Urinary bladder (tissue), 4 donors: ENCODE measurements around the gene GNPDA1. TPM values are rescaled to one million over a fixed set of nuclear protein-coding genes. Genes with fewer than 3 reads are reported as not detected.

Source experiments
- DNase-seq: peaks from one replicate; pipeline ENCODE4 v3.0.0-alpha.2; 2015; ENCODE audit errors: extremely low spot score
- H3K27ac ChIP-seq: one replicate; pipeline ENCODE4 v1.5.1; 2013; ENCODE audit warnings: low read depth, mild to moderate bottlenecking, moderate library complexity
- H3K36me3 ChIP-seq: one replicate; pipeline ENCODE4 v1.6.1; 2013; ENCODE audit warnings: mild to moderate bottlenecking, moderate library complexity; ENCODE audit not compliant: insufficient read depth
- H3K4me1 ChIP-seq: one replicate; pipeline ENCODE4 v1.6.1; 2013; ENCODE audit warnings: mild to moderate bottlenecking, moderate library complexity; ENCODE audit not compliant: insufficient read depth
- H3K4me3 ChIP-seq: one replicate; pipeline ENCODE4 v1.5.1; 2013; ENCODE audit warnings: low read depth, low read length
- WGBS: extraction: QIAGEN DNeasy Blood & Tissue Kit; methylation state at CpG from one replicate; pipeline ENCODE4 v1.1.7; 2013; 5-methylcytosine and 5-hydroxymethylcytosine counted together
- polyA plus RNA-seq: library from polyadenylated mRNA; stranded (reverse); fragments of 200-250 nt; gene quantifications from one replicate; pipeline ENCODE4 v1.2.3, GENCODE V29; 2013
- total RNA-seq: library from RNA; depleted of rRNA; stranded (reverse); fragments of >200 nt; gene quantifications from one replicate; pipeline ENCODE4 v1.2.3, GENCODE V29; 2014
- donor health status: healthy with polysubstance abuse.
- donor health status: healthy.

The GNPDA1 gene
- total and polyA plus RNA-seq, 2 donors: 30.9 to 33.8 TPM

- no peak for DNase-seq
- no peak overlapping the region for H3K4me3 ChIP-seq
- H3K4me1 ChIP-seq: no peaks in the 10 kb centered on the region
- whole genome bisulfite sequencing: 94% methylated on average over 3 of the region's 3 CpGs
- peaks cover 2% of the 10 kb centered on the region for H3K36me3 ChIP-seq
- no peak overlapping the region for H3K27ac ChIP-seq
Measured at GRCh38 chr5:141995656-141996055, 17.2 kb downstream of the GNPDA1 start.

GRCh38 chr5:141994511-141995136 lies 18.2 kb downstream of the GNPDA1 start:
- no peak for DNase-seq

GRCh38 chr5:141992349-141992963 lies 20.4 kb downstream of the GNPDA1 start:
- Histone ChIP-seq H3K4me3 (no peak overlapping the region), H3K36me3 (peaks cover 2% of the 10 kb centered on the region), H3K4me1 (no peaks in the 10 kb centered on the region), H3K27ac (no peak overlapping the region)
- no peak for DNase-seq
- WGBS: 11% methylated on average over 2 of the region's 2 CpGs

More at GRCh38 chr5:141994511-141995136, 18.2 kb downstream of the GNPDA1 start:
- peaks cover 2% of the 10 kb centered on the region for H3K36me3 ChIP-seq
- WGBS: 63% methylated on average over 4 of the region's 4 CpGs
- no peak overlapping the region for H3K27ac ChIP-seq
- H3K4me1 ChIP-seq: no peaks in the 10 kb centered on the region
- H3K4me3 ChIP-seq: no peak overlapping the region

- no peak for DNase-seq
- Histone ChIP-seq H3K4me1 (no peaks in the 10 kb centered on the region), H3K4me3 (no peak overlapping the region), H3K36me3 (peaks cover 9% of the 10 kb centered on the region), H3K27ac (no peak overlapping the region)
- 0% methylated on average over 1 of the region's 1 CpG for WGBS
Measured at GRCh38 chr5:141989720-141990119, 23.1 kb downstream of the GNPDA1 start.

GRCh38 chr5:141986072-141986471 lies 26.8 kb downstream of the GNPDA1 start:
- Histone ChIP-seq H3K4me1 (no peaks in the 10 kb centered on the region), H3K36me3 (peaks cover 7% of the 10 kb centered on the region), H3K27ac (no peak overlapping the region), H3K4me3 (no peak overlapping the region)
- no peak for DNase-seq

- WGBS: 48% methylated on average over 2 of the region's 2 CpGs
- no peak for DNase-seq
- H3K4me1 ChIP-seq: no peaks in the 10 kb centered on the region
- peaks cover 17% of the 10 kb centered on the region for H3K36me3 ChIP-seq
- H3K27ac ChIP-seq: no peak overlapping the region
- H3K4me3 ChIP-seq: no peak overlapping the region
Measured at GRCh38 chr5:141982626-141983025, 30.2 kb downstream of the GNPDA1 start.

GRCh38 chr5:141978389-141978788 lies 34.4 kb downstream of the GNPDA1 start:
- H3K4me1 ChIP-seq: no peaks in the 10 kb centered on the region
- no peak for DNase-seq
- H3K4me3 ChIP-seq: no peak overlapping the region
- H3K36me3 ChIP-seq: peaks cover 12% of the 10 kb centered on the region
- no peak overlapping the region for H3K27ac ChIP-seq

- no peak for DNase-seq
- no peaks in the 10 kb centered on the region for H3K4me1 ChIP-seq
- H3K36me3 ChIP-seq: peaks cover 12% of the 10 kb centered on the region
- no peak overlapping the region for H3K4me3 ChIP-seq
- 88% methylated on average over 6 of the region's 6 CpGs for WGBS
- no peak overlapping the region for H3K27ac ChIP-seq
Measured at GRCh38 chr5:141976176-141976575, 36.7 kb downstream of the GNPDA1 start.

- WGBS: 75% methylated on average over 1 of the region's 1 CpG
- no peak for DNase-seq
- H3K4me1 ChIP-seq: no peaks in the 10 kb centered on the region
Measured at GRCh38 chr5:141973871-141974595, 38.8 kb downstream of the GNPDA1 start.

GRCh38 chr5:141969783-141970771 lies 42.8 kb downstream of the GNPDA1 start:
- Histone ChIP-seq H3K27ac (peak overlapping the region; percentile 86), H3K4me1 (no peaks in the 10 kb centered on the region), H3K4me3 (peak overlapping the region; percentile 50), H3K36me3 (no peaks in the 10 kb centered on the region)
- no peak for DNase-seq
- WGBS: 71% methylated on average over 2 of the region's 2 CpGs

More at GRCh38 chr5:141973871-141974595, 38.8 kb downstream of the GNPDA1 start:
- peaks cover 8% of the 10 kb centered on the region for H3K36me3 ChIP-seq
- no peak overlapping the region for H3K27ac ChIP-seq
- no peak overlapping the region for H3K4me3 ChIP-seq

GRCh38 chr5:141968914-141969608 lies 43.8 kb downstream of the GNPDA1 start, which contains the start of gene RNF14:
Gene RNF14, plus strand, starts transcription at chr5:141969105. Its CDS starts 4,484 bp downstream, at chr5:141973589.
- under 1% methylated on average over 63 of the region's 63 CpGs for WGBS
- H3K4me3 ChIP-seq: peak within 1 kb of the TSS; percentile 50
- H3K4me1 ChIP-seq: no peaks in the 10 kb centered on the region
- peak; percentile 77 for DNase-seq
- no peaks in the 10 kb centered on the region for H3K36me3 ChIP-seq
- H3K27ac ChIP-seq: peak within 1 kb of the TSS; percentile 86

- Histone ChIP-seq H3K27ac (no peak overlapping the region), H3K4me1 (no peaks in the 10 kb centered on the region), H3K4me3 (no peak overlapping the region), H3K36me3 (no peaks in the 10 kb centered on the region)
- DNase-seq: no peak
- WGBS: 94% methylated on average over 2 of the region's 2 CpGs
Measured at GRCh38 chr5:141966963-141967333, 45.9 kb downstream of the GNPDA1 start.
